Measurements from ENCODE around the gene GIPR.

- TF ChIP-seq GATA3 (IDR thresholded peaks at IDR 0.05; ENCODE audit: low read depth, low read length) (no peak), GATA2 (IDR thresholded peaks at IDR 0.05; ENCODE audit: low read depth, low read length) (no peak)
Observed at GRCh38 chr19:45710356-45711130, 42.5 kb downstream of the GIPR start.
